ENCODE results near the gene SLCO2B1.
A peak's percentile ranks its signal among the peaks of the same experiment; 100 is the strongest.

The SLCO2B1 gene

DNA sequence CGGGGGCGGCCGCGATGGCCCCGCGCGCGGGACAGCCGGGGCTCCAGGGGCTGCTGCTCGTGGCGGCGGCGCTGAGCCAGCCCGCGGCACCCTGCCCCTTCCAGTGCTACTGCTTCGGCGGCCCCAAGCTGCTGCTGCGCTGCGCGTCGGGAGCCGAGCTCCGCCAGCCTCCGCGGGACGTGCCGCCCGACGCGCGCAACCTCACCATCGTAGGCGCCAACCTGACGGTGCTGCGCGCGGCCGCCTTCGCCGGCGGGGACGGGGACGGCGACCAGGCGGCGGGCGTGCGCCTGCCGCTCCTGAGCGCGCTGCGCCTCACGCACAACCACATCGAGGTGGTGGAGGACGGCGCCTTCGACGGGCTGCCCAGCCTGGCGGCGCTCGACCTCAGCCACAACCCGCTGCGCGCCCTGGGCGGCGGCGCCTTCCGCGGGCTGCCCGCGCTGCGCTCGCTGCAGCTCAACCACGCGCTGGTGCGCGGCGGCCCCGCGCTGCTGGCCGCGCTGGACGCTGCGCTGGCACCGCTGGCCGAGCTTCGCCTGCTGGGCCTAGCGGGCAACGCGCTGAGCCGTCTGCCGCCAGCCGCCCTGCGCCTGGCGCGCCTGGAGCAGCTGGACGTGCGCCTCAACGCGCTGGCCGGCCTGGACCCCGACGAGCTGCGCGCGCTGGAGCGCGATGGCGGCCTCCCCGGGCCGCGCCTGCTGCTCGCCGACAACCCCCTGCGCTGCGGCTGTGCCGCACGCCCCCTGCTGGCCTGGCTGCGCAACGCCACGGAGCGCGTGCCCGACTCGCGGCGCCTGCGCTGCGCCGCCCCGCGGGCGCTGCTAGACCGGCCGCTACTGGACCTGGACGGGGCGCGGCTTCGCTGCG lies 90.4 kb downstream of the SLCO2B1 start:
- no peaks in the 10 kb centered on the region for H3K4me1 ChIP-seq (ENCODE audit: control insufficient read depth, insufficient read depth, low read length)
- TF ChIP-seq ZNF10 (tag by site-specific recombination; IDR thresholded peaks at IDR 0.05) (no peak), ZNF302 (tag by site-specific recombination; IDR thresholded peaks at IDR 0.05; ENCODE audit: low read depth) (no peak), ZNF660 (tag by site-specific recombination; IDR thresholded peaks at IDR 0.05) (0 out of 2 replicates have a peak, but pooled peaks have one; percentile 34), TRIM28 (IDR thresholded peaks at IDR 0.05; ENCODE audit: borderline replicate concordance, low read length) (peak; percentile 54; the same call in 1 of the 2 replicates), ZNF341 (tag by site-specific recombination; IDR thresholded peaks at IDR 0.05; ENCODE audit: low read depth) (no peak), ZNF37A (tag by site-specific recombination; IDR thresholded peaks at IDR 0.05) (peak; percentile 77), ZBTB1 (tag by site-specific recombination; IDR thresholded peaks at IDR 0.05) (no peak)
- TF ChIP-seq, protein P1, sequence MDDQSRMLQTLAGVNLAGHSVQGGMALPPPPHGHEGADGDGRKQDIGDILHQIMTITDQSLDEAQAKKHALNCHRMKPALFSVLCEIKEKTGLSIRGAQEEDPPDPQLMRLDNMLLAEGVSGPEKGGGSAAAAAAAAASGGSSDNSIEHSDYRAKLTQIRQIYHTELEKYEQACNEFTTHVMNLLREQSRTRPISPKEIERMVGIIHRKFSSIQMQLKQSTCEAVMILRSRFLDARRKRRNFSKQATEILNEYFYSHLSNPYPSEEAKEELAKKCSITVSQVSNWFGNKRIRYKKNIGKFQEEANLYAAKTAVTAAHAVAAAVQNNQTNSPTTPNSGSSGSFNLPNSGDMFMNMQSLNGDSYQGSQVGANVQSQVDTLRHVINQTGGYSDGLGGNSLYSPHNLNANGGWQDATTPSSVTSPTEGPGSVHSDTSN (CRISPR knock-in tag; IDR thresholded peaks at IDR 0.05) = peak; percentile 22; the same call in 1 of the 2 replicates
- TF ChIP-seq, protein P2, sequence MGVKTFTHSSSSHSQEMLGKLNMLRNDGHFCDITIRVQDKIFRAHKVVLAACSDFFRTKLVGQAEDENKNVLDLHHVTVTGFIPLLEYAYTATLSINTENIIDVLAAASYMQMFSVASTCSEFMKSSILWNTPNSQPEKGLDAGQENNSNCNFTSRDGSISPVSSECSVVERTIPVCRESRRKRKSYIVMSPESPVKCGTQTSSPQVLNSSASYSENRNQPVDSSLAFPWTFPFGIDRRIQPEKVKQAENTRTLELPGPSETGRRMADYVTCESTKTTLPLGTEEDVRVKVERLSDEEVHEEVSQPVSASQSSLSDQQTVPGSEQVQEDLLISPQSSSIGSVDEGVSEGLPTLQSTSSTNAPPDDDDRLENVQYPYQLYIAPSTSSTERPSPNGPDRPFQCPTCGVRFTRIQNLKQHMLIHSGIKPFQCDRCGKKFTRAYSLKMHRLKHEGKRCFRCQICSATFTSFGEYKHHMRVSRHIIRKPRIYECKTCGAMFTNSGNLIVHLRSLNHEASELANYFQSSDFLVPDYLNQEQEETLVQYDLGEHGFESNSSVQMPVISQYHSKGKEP (tag by site-specific recombination; IDR thresholded peaks at IDR 0.05) = 0 out of 2 replicates have a peak, but pooled peaks have one; percentile 4
- TF ChIP-seq, protein P3, sequence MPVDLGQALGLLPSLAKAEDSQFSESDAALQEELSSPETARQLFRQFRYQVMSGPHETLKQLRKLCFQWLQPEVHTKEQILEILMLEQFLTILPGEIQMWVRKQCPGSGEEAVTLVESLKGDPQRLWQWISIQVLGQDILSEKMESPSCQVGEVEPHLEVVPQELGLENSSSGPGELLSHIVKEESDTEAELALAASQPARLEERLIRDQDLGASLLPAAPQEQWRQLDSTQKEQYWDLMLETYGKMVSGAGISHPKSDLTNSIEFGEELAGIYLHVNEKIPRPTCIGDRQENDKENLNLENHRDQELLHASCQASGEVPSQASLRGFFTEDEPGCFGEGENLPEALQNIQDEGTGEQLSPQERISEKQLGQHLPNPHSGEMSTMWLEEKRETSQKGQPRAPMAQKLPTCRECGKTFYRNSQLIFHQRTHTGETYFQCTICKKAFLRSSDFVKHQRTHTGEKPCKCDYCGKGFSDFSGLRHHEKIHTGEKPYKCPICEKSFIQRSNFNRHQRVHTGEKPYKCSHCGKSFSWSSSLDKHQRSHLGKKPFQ (tag by site-specific recombination; IDR thresholded peaks at IDR 0.05) = no peak
- POLR2A ChIA-PET = interaction anchor here (0.6 to 1.6 kb wide), 2 partner anchors 86 to 748 kb away, joined by 4 read pairs; partner anchors contain the start of gene LIPT2
- peak overlapping the region; percentile 49 for H3K4me3 ChIP-seq (ENCODE audit: low read depth, low read length)
- CTCF ChIA-PET = interaction anchor here (0.7 to 5.4 kb wide), 32 partner anchors 9 to 988 kb away, joined by 3 to 59 read pairs (median 4); partner anchors contain the start of gene SLCO2B1
- no peaks in the 10 kb centered on the region for H3K36me3 ChIP-seq (ENCODE audit: control insufficient read depth in 2 of 2, insufficient read depth in 1 of 2, low read length in 2 of 2)
- no peak overlapping the region; the same call in 1 of the 2 replicates for H3K27ac ChIP-seq (ENCODE audit: extremely low read depth, low read depth, low read length)
- no peaks in the 10 kb centered on the region for H3K9me3 ChIP-seq (ENCODE audit: control insufficient read depth, insufficient read depth, low read depth, low read length)

DNA sequence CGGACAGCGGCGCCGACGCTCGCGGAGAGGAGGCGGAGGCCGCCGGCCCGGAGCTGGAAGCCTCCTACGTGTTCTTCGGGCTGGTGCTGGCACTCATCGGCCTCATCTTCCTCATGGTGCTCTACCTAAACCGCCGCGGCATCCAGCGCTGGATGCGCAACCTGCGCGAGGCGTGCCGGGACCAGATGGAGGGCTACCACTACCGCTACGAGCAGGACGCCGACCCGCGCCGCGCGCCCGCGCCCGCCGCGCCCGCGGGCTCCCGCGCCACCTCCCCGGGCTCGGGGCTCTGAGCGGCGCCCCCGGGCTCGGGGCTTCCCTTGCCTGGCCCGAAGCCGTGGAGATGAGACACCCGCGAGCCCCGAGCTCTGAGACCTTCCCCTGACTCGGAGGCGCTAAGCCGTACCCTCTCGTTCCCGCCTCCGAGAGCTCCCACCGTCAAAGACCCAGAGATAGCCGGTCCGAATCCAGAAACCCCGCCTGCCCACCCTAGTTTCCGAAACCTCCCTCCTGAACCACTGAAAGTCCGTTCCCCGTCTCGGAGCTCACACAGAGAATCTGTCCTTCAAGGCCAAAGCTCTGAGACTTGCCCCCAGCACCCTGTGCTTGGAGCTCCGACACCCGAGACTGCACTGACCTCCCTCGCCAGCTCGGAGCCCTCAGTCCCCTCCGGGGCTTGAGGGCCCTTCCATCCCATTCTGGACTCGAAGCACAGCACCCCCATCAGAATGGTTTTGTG lies 91.2 kb downstream of the SLCO2B1 start:
- ChIA-PET CTCF (interaction anchor here (0.7 to 5.4 kb wide), 30 partner anchors 9 to 989 kb away, joined by 3 to 59 read pairs (median 4); partner anchors contain the start of gene SLCO2B1), POLR2A (interaction anchor here (0.6 to 1.6 kb wide), 2 partner anchors 85 to 749 kb away, joined by 4 read pairs; partner anchors contain the start of gene LIPT2)
- H3K27ac ChIP-seq (ENCODE audit: extremely low read depth, low read depth, low read length) = no peak overlapping the region
- peak overlapping the region; percentile 49 for H3K4me3 ChIP-seq (ENCODE audit: low read depth, low read length)
- H3K36me3 ChIP-seq (ENCODE audit: control insufficient read depth in 2 of 2, insufficient read depth in 1 of 2, low read length in 2 of 2) = no peaks in the 10 kb centered on the region
- H3K9me3 ChIP-seq (ENCODE audit: control insufficient read depth, insufficient read depth, low read depth, low read length) = no peaks in the 10 kb centered on the region
- no peaks in the 10 kb centered on the region for H3K4me1 ChIP-seq (ENCODE audit: control insufficient read depth, insufficient read depth, low read length)
- 0 out of 2 replicates have a peak, but pooled peaks have one; percentile 7 for TF ChIP-seq ZNF660 (tag by site-specific recombination; IDR thresholded peaks at IDR 0.05)
- TF ChIP-seq ZNF302 (tag by site-specific recombination; IDR thresholded peaks at IDR 0.05; ENCODE audit: low read depth) = no peak
- TF ChIP-seq IKZF3 (tag by site-specific recombination; IDR thresholded peaks at IDR 0.05) = no peak
- no peak for TF ChIP-seq ZBTB7A (tag by site-specific recombination; IDR thresholded peaks at IDR 0.05; ENCODE audit: low read depth)
- no peak for TF ChIP-seq TCF7L2 (IDR thresholded peaks at IDR 0.05; ENCODE audit: borderline replicate concordance, low read depth, low read length)
- TF ChIP-seq ZNF521 (tag by site-specific recombination; IDR thresholded peaks at IDR 0.05) = no peak
- TF ChIP-seq ZBTB8A (tag by site-specific recombination; IDR thresholded peaks at IDR 0.05) = peak; percentile 41
- 0 out of 2 replicates have a peak, but pooled peaks have one; percentile 16 for TF ChIP-seq ZNF335 (tag by site-specific recombination; conservative IDR thresholded peaks at IDR 0.05)
- no peak for TF ChIP-seq OSR2 (tag by site-specific recombination; IDR thresholded peaks at IDR 0.05)
- no peak for TF ChIP-seq ZIC2 (tag by site-specific recombination; IDR thresholded peaks at IDR 0.05)
- no peak for TF ChIP-seq ZNF354C (tag by site-specific recombination; IDR thresholded peaks at IDR 0.05; ENCODE audit: borderline replicate concordance, low read depth)
- TF ChIP-seq, protein P4, sequence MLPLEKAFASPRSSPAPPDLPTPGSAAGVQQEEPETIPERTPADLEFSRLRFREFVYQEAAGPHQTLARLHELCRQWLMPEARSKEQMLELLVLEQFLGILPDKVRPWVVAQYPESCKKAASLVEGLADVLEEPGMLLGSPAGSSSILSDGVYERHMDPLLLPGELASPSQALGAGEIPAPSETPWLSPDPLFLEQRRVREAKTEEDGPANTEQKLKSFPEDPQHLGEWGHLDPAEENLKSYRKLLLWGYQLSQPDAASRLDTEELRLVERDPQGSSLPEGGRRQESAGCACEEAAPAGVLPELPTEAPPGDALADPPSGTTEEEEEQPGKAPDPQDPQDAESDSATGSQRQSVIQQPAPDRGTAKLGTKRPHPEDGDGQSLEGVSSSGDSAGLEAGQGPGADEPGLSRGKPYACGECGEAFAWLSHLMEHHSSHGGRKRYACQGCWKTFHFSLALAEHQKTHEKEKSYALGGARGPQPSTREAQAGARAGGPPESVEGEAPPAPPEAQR (tag by site-specific recombination; IDR thresholded peaks at IDR 0.05) = no peak
- TF ChIP-seq ZNF157 (tag by site-specific recombination; IDR thresholded peaks at IDR 0.05) = no peak
- 0 out of 2 replicates have a peak, but pooled peaks have one; percentile 15 for TF ChIP-seq ZNF560 (tag by site-specific recombination; IDR thresholded peaks at IDR 0.05; ENCODE audit: borderline replicate concordance)
- TF ChIP-seq, protein P5, sequence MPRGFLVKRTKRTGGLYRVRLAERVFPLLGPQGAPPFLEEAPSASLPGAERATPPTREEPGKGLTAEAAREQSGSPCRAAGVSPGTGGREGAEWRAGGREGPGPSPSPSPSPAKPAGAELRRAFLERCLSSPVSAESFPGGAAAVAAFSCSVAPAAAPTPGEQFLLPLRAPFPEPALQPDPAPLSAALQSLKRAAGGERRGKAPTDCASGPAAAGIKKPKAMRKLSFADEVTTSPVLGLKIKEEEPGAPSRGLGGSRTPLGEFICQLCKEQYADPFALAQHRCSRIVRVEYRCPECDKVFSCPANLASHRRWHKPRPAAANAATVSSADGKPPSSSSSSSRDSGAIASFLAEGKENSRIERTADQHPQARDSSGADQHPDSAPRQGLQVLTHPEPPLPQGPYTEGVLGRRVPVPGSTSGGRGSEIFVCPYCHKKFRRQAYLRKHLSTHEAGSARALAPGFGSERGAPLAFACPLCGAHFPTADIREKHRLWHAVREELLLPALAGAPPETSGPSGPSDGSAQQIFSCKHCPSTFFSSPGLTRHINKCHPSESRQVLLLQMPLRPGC (tag by site-specific recombination; IDR thresholded peaks at IDR 0.05) = no peak

All from HEK293 (cell line).